ENCODE data around the gene DCAF8.

Gene DCAF8

GRCh38 chr1:160264795-160265307, 2.5 kb upstream of the DCAF8 start:
- DNase-seq (ENCODE audit: extremely low read depth in 1 of 2, low read depth in 1 of 2) = no peak

- peak; percentile 37 to 68 for DNase-seq (ENCODE audit: extremely low read depth in 1 of 2, low read depth in 1 of 2)
Measured at GRCh38 chr1:160261556-160261892, 825 bp downstream of the DCAF8 start.

- no peak for DNase-seq (ENCODE audit: extremely low read depth in 1 of 2, low read depth in 1 of 2)
Measured at GRCh38 chr1:160260406-160261382, 1.7 kb downstream of the DCAF8 start.

GRCh38 chr1:160258177-160258798, 4.1 kb downstream of the DCAF8 start:
- DNase-seq (ENCODE audit: extremely low read depth in 1 of 2, low read depth in 1 of 2) = no peak

GRCh38 chr1:160257411-160258015, 4.8 kb downstream of the DCAF8 start:
- no peak for DNase-seq (ENCODE audit: extremely low read depth in 1 of 2, low read depth in 1 of 2)

- DNase-seq (ENCODE audit: extremely low read depth in 1 of 2, low read depth in 1 of 2) = no peak
Measured at GRCh38 chr1:160256396-160257046, 5.8 kb downstream of the DCAF8 start.

GRCh38 chr1:160255781-160256300, 6.5 kb downstream of the DCAF8 start:
- no peak for DNase-seq (ENCODE audit: extremely low read depth in 1 of 2, low read depth in 1 of 2)

- DNase-seq (ENCODE audit: extremely low read depth in 1 of 2, low read depth in 1 of 2) = peak in 1 of 2 donors; percentile 25
Measured at GRCh38 chr1:160251687-160252526, 10.4 kb downstream of the DCAF8 start.

- DNase-seq (ENCODE audit: extremely low read depth in 1 of 2, low read depth in 1 of 2) = no peak
Measured at GRCh38 chr1:160251011-160251410, 11.3 kb downstream of the DCAF8 start.

- no peak for DNase-seq (ENCODE audit: extremely low read depth in 1 of 2, low read depth in 1 of 2)
Measured at GRCh38 chr1:160247053-160247452, 15.3 kb downstream of the DCAF8 start.

GRCh38 chr1:160245434-160245833, 16.9 kb downstream of the DCAF8 start:
- no peak for DNase-seq (ENCODE audit: extremely low read depth in 1 of 2, low read depth in 1 of 2)

- DNase-seq (ENCODE audit: extremely low read depth in 1 of 2, low read depth in 1 of 2) = no peak
Measured at GRCh38 chr1:160244209-160244608, 18.1 kb downstream of the DCAF8 start.

- no peak for DNase-seq (ENCODE audit: extremely low read depth in 1 of 2, low read depth in 1 of 2)
Measured at GRCh38 chr1:160243767-160244166, 18.6 kb downstream of the DCAF8 start.

- DNase-seq (ENCODE audit: extremely low read depth in 1 of 2, low read depth in 1 of 2) = no peak
Measured at GRCh38 chr1:160239582-160240299, 22.6 kb downstream of the DCAF8 start.

GRCh38 chr1:160238408-160238807, 23.9 kb downstream of the DCAF8 start:
- no peak for DNase-seq (ENCODE audit: extremely low read depth in 1 of 2, low read depth in 1 of 2)

GRCh38 chr1:160237558-160237957, 24.8 kb downstream of the DCAF8 start:
- no peak for DNase-seq (ENCODE audit: extremely low read depth in 1 of 2, low read depth in 1 of 2)

- no peak for DNase-seq (ENCODE audit: extremely low read depth in 1 of 2, low read depth in 1 of 2)
Measured at GRCh38 chr1:160236806-160237205, 25.5 kb downstream of the DCAF8 start.

- no peak for DNase-seq (ENCODE audit: extremely low read depth in 1 of 2, low read depth in 1 of 2)
Measured at GRCh38 chr1:160232911-160233310, 29.4 kb downstream of the DCAF8 start.

- no peak for DNase-seq (ENCODE audit: extremely low read depth in 1 of 2, low read depth in 1 of 2)
Measured at GRCh38 chr1:160228431-160228830, 33.9 kb downstream of the DCAF8 start.
